GM21825 (cell line): ENCODE data around the gene FLYWCH1.
A peak's percentile ranks its signal among the peaks of the same experiment; 100 is the strongest.

Source experiments
- ATAC-seq: cut with Tn5 transposase; IDR thresholded peaks from one replicate; pipeline ENCODE4 v1.9.1; 2021; ENCODE audit warnings: mild to moderate bottlenecking, moderate library complexity; ENCODE audit not compliant: unreplicated experiment

The FLYWCH1 gene, protein sequence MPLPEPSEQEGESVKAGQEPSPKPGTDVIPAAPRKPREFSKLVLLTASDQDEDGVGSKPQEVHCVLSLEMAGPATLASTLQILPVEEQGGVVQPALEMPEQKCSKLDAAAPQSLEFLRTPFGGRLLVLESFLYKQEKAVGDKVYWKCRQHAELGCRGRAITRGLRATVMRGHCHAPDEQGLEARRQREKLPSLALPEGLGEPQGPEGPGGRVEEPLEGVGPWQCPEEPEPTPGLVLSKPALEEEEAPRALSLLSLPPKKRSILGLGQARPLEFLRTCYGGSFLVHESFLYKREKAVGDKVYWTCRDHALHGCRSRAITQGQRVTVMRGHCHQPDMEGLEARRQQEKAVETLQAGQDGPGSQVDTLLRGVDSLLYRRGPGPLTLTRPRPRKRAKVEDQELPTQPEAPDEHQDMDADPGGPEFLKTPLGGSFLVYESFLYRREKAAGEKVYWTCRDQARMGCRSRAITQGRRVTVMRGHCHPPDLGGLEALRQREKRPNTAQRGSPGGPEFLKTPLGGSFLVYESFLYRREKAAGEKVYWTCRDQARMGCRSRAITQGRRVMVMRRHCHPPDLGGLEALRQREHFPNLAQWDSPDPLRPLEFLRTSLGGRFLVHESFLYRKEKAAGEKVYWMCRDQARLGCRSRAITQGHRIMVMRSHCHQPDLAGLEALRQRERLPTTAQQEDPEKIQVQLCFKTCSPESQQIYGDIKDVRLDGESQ

DNA sequence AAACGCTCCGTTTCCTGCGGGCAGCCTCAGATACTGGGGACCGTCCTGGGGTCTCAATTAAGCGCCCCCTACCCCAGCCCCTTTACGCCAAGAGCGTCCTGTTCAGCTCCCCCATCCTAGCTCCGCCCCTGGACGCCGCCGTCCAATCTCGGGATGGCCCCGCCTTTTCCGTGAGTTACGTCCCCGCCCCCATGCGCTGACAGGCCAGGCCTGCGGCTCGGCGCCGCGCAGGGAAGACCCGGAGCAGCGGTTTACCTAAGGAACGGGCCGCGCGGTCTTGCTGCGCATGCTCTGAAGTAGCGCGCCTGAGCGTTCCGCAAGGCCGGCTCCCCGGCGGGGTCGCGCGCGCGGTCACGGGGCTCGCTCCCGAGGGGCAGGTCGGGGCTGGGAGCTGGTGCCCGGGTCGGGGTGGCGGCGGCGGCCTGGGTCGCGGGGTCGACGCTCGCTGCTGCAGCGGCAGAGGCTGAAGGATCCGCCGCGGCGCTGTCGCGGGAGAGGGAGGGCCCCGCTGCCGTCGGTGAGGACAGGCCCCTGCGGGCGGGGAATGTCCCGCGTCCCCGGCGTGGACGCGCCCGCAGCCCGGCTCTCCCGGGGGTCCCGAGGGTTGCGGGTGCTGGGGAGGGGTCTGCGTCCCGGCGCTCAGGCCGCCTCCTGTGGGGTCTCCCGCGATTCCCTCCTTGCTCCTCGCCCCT lies at the start of gene FLYWCH1:
Gene FLYWCH1 (plus strand): TSS at position 294 of the 692 bp plus-strand sequence. CDS start 17,755 bp downstream, outside the sequence.
- peak; percentile 88 for ATAC-seq

DNA sequence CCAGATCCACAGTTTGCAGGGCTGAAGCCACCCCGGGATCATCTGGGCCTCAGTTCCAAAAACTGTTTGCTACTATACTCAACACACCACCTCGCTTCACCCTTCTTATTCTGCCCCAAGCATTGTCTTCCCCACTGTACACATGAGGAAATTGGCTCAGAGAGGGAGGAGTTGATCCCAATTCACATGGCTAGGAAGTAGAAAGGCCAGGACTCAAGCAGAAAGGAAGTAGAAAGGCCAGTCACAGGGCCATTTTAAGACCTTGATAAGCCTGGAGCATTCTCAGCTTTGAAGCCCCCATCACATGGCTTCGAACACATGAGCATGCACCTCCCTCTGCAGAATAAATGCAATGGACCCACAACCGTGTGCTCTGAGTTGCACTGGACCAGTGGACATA lies 46.1 kb upstream of the FLYWCH1 start:
- ATAC-seq: no peak

DNA sequence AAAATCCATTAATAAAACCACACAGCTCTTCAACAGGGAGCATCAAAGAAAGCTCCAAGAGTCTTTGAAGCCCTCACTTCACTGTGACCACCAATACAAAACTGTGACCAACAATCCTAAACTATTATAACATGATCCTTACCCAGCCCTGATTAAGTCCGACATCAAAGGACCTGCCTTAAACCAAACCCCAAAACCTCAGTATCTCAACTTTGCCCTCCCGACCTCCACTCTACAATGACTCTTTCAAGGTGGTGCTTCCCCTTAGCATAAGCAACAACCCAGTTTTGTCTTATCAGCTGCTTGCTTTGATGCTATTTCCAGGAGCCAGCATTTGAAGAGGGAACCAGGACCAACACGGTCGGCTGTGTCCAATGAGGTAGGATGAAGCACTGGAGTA lies 45.3 kb upstream of the FLYWCH1 start:
- ATAC-seq: no peak

DNA sequence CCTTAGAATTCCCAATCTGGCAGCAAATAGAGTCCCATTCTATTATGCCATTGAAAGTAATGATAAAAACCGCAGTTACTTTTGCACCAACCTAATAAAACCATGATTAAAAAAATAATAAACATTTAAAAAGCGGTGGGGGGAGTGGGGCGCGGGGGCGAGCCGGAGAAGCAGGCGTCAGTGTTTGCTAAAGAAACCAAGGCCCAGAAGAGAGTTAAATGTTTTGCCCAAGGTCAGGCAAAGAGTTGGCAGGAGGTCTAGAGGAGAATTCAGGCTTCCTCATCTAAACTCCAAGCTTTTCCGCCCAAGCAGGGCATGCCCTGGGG lies 44.1 kb upstream of the FLYWCH1 start:
- no peak for ATAC-seq

DNA sequence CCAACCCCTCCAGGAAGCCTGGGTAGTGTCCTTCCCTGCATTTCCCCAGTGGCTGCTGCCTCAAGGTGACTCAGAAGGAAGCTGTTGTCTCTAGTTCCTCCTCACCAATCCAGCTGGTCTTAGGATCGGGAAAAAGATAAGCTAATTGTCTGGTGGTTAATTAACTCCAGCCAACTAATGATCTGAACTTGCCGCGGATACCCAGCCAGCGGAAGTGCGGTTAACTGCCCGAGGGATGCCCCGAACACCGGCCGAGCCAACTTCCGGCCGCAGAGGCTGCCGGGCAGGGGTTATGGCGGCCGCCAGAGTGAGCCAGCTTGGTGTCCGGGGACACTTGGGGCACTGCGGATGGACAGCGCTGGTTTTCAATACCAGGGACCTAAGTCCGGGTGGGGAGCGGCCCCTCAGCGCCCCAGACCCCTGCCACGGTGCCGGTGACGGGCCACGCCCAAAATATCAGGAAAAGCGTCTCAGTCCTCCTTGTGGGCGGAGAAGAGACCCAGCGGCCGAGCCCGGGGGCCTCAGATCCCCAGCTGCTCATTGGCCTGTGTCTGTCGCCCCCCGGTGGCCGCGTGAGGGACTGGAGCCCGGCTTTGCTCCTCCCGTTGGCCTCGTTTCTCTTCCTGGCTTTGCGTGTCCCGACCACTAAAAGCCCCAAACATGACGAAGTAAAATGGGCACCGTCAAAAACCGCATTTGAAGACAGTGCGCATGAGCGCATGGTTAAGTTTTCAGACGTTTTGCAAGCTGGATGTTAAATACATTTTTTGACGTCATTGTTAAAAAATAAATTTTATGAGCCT lies 43.5 kb upstream of the FLYWCH1 start:
- peak; percentile 88 for ATAC-seq

DNA sequence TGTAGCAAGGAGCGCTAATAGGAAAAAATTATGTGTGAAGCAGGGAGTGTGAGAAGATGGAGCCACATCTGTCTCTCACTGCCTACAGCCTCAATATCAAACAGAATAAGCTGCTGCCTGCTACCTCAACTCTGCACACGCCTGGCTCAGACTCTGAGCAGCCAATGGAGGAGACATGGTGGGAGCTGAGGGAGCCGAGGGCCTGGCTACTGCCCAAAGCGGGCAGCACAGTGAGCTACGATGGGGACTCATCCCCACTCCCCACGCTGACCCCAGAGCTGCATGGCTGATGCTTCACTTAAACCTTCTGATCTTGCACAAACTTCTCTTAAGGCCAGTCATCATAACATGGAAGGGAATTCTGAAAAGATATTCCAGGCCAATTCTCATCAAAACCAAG lies 39.8 kb upstream of the FLYWCH1 start:
- ATAC-seq: no peak

DNA sequence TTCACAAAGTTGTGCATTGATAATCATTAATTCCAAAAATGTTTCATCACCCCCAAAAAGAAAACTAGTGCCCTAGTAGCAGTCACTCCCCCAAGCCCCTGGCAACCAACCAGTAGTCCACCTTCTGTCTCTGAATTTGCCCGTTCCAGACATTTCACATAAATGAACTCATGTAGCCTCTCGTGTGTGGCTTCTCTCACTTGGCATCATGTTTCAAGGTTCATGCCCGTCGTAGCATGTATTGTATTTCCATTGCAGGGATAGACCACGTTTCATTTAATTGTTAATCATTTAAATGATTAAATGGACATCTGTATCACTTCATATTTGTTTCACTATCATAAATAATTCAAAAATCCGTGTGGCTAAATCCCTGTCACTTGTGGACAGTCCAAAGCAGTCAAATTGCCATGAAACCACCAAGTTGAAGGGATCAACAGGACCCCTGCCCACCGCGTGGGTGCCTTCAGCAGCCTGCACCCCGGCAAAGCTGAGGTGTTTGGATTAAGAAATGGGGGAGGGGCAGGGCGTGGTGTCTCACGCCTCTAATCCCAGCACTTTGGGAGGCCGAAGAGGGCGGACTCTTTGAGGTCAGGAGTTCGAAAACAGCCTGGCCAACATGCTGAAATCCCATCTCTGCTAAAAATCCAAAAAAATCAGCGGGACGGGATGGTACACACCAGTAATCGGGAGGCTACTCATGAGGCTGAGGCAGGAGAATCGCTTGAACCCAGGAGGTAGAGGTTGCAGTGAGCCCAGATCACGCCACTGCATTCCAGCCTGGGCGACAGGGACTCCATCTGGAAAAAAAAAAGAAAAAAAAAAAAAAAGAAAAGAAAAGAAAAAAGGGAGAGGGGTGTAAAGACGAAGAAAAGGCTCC lies 37.5 kb upstream of the FLYWCH1 start:
- no peak for ATAC-seq

DNA sequence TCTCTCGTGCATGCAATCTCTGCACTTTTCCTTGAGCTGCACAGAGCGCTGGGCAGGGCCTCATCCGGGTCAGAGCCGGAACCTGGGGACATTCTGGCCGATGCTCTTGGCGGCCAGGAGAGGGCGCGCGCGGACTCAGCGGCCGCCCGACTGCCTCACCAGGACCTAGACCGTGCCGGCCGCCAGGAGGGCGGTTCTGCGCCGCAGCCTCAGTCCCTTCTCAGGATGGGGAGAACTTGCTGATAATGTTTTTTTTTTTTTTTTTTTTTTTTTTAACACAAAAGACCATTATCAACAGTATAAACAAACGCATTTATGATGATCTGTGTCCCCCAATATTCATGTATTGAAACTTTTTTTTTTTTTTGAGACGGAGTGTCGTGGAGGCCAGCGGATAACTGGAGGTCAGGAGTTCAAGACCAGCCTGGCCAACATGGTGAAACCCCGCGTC lies 36.8 kb upstream of the FLYWCH1 start:
- peak; percentile 79 for ATAC-seq

DNA sequence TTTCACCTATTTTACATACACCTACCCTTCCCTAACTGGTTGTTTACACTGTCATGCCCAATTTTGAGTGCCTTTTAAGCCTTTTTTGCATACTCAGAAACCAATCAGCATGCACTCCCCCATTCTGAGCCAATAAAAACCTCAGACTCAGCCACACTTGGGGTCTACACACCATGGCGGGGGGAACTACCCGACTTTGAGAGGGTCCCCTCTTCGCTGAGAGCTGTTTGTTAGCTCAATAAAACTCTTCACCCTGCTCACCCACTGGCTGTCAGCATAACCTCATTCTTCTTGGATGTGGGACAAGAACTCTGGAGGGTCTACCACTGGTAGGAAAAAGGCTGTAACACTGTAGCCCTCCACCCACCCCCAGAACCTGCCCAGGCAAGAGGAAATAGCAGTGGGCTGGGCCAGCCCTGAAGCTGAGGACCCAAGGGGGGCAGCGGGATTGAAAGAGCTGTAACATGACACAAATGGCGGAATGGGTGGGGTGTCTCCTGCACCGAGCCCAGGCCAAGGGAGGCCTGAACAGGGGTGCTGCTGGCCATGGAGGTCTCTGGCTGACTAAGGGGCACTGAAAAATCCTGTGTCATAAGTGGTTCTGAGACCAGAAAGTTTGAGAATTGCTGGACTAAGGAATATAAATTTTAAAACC lies 31.8 kb upstream of the FLYWCH1 start:
- no peak for ATAC-seq

DNA sequence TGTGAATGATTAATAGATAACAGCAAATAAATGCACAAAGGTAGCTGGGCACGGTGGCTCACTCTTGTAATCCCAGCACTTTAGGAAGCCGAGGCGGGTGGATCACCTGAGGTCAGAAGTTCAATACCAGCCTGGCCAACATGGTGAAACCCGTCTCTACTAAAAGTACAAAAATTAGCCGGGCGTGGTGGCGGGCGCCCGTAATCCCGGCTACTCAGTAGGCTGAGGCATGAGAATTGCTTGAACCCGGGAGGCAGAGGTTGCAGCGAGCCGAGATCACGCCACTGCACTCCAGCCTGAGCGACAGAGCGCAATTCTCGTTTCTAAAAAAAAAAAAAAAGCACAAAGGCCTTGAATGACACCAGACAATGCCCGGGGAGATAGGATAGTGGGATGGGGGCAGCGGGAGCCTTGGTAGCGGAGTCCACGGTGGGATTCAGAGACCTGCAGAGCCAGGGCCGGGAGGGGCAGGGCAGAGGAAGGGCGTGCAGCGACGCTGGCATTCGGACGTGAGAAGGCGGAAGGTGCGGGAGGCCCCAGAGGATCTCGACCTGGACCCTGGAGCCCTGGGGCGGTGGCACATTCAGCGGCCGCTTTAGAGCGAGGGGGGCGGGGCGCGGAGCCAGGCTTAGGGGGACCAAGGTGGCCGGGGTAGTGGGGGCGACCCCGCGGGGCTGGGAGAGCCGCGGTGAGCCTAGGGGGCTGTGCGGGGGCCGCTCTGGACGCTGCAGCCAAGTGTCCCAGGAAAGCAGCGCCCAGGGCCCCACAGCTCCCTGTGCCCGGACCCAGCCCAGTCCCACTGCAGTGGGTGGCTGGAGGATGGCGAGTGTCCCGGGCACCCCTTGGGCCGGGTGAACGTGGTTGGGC lies 29.7 kb upstream of the FLYWCH1 start:
- peak; percentile 12 for ATAC-seq

DNA sequence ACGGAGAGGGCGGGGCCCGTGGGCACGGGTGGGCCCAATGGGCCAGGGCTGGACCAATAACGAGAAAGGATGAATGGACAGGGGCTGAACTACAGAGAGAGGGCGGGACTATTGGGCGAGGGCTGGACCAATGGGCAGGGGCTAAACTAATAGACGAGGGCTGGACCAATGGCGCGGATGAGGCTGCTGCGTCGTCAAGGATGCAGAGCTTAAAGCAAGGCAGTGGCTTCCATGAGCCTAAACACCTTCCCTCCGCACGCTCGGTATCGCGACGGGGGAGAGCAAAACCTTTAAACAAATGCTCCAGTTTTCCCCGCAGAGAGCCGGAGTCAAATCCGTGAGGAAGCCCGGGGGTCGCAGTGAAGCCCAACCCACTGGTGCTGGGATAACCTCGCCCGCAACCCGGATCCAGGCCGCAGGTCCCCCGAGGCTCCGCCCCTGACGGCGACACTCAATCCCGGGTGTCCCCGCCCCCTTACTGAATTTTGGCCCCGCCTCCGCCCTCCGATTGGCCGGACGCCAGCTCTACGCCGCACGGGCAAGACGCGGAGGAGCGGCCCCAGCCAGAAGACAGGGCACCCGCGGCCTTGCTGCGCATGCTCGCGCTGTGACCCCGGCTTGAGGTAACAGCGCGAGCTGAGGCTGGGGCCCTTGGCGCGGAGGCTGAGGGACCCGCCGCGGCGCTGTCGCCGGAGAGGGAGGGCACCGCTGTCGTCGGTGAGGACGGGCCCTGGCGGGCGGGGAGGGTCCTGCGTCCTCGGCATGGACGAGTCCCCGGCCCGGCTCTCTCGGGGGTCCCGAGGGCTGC lies 28.9 kb upstream of the FLYWCH1 start, which contains the start of gene FLYWCH2:
Gene FLYWCH2 (plus strand): TSS at position 566 of the 808 bp plus-strand sequence. CDS start 13,235 bp downstream, outside the sequence.
- ATAC-seq: peak; percentile 84

DNA sequence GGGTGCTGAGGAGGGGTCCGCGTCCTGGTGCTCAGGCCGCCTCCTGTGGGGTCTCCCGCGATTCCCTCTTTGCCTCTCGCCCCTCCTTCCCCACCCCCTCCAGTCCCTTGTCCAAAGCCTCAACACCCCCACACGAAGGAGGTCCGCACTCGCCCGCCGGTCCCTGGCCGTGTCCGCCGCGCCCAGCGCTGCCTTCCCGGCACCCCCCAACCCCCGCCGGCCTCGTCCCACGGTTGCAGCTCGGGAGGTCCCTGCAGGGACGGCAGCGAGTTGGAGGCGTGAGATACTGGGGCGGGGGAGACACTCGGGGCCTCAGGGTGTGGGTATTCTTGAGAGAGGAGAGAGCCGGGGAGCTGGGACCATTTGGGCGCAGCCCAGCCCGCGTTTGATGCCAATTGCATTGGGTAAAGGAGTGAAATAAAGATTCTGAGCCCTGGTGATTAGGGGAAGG lies 28.2 kb upstream of the FLYWCH1 start:
- ATAC-seq: no peak

DNA sequence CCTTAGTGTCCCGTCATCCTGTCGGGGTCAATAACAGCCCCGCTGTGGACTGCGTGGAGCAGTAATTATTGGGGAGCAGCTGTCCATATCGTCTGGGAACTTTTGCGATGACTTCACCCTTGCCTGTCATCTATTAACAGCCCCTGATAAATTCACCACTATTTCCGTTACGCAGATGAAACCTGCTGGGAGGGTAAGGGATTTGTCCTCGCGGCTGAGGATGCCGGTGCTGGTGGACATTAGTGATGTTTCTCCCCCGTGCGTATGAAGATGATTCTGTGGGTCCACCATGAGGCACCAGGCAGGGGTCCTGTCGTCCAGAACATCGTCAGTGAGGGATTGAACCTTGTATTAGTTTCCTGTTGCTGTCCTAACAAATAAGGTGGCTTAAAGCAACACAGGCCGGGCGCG lies 27.7 kb upstream of the FLYWCH1 start:
- no peak for ATAC-seq

DNA sequence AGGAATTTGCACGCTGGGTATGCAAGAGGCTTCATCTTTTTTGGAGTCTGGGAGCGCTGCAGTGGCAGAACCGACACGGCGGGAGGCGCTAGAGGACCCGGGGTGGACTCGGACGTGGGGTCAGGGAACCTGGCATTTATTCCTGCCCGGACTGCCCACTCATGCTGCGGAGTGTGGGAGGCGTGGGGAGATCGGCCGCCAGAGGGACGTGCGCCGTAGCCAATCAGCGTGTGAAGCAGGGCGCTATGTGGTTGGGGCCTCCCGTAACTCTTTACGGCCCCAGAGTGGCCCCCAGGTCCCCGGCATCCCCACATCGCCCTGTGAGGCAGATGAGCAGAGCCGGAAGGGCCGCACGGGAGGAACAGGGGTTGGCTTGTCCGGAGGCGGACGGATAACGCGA lies 17.5 kb upstream of the FLYWCH1 start:
- ATAC-seq: no peak

DNA sequence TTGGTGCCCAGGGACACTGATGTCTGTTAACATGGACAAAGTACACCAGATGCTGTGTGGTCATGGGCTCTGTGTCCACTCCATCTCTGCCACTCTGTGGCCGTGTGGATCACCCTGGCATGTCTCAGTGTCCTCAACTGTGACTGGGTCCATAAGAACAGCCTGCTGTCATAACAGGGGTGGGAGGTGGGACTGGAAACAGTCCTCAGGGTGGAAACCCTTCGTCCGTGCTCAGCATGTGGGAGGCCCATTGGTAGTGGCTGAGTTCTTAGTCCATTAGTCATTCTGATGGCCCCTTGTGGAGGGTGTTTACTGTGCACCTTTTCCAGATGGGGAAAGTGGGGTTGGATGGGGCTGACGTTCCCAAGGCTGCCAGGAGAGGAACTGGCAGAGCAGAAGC lies 15.9 kb upstream of the FLYWCH1 start:
- no peak for ATAC-seq

DNA sequence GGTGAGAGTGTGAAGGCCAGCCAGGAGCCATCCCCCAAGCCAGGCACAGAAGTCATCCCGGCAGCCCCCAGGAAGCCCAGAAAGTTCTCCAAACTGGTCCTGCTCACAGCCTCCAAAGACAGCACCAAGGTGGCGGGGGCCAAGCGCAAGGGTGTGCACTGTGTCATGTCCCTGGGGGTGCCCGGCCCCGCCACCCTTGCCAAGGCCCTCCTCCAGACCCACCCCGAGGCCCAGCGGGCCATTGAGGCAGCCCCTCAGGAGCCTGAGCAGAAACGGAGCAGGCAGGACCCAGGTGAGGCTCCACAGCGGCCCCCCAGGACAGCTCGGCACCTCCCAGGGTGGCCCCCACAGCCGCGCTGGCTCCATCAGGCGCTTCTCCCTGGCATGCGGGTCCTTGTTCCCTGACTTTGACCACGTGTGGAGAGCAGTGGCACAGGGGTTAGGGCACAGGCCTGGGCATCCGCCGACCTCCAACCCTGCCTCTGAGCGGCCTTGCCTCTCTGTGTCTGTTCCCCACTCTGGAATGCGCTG lies 15.2 kb upstream of the FLYWCH1 start:
- ATAC-seq: no peak

DNA sequence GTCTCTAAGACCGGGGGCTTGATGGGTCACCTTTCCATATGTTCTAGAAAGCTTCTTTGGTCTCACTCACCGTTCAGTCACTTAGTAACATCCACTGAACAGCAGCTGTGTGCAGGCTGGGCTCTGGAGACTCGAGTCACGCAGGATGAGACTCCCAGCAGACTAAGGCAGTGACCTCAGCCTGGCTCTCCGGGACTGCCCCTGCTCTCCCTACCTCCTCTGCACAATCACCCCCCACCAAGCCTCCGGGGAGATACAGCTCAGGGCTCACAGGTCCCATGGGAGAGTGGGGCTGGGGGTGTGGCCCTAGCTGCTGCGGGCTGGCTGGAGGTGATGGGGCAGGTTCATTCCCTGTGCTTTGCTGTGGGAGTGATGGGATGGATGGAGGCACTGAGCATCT lies 14.6 kb upstream of the FLYWCH1 start:
- ATAC-seq: peak; percentile 70
